SK-N-SH (cell line): ENCODE measurements around the gene RTCA. TPM values are rescaled to one million over a fixed set of nuclear protein-coding genes. Genes with fewer than 3 reads are reported as not detected.

Experiments
- CTCF ChIA-PET: fragments of 300-600, 350-600 bp; formaldehyde crosslinking; extraction: SDS; loops from one replicate; lab custom pipeline; 2021; lab: Yijun Ruan, JAX
- POLR2A ChIA-PET: fragments of 350-600 bp; sonication (Branson Sonifier 250); formaldehyde crosslinking; extraction: SDS; loops from one replicate; lab custom pipeline; 2020; ENCODE audit warnings: antibody characterized with exemption, inconsistent platforms; lab: Yijun Ruan, JAX
- DNase-seq: peaks from one replicate; pipeline ENCODE4 v3.0.0; 2012
- H2AFZ ChIP-seq: fragments of 200-600 bp; sonication (generic); 2 replicates; pipeline ENCODE4 v1.8.1; 2016; ENCODE audit warnings: antibody characterized with exemption, mild to moderate bottlenecking, low read depth
- H3F3A ChIP-seq: fragments of 200-600 bp; sonication (generic); replicated peaks from 2 replicates; pipeline ENCODE3; 2016; ENCODE audit warnings: antibody characterized with exemption, mild to moderate bottlenecking; ENCODE audit not compliant: insufficient read depth
- H3K27ac ChIP-seq, 2 experiments: fragments of 200-500 bp in 1 of 2; fragments of 200-600 bp in 1 of 2; sonication (Bioruptor generic) in 1 of 2; sonication (generic), shearing (Covaris generic) in 1 of 2; 2 replicates each; pipeline versions ENCODE4 v1.5.1 to v1.6.1; 2014 to 2016; ENCODE audit warnings: low read depth in 2 of 2, inconsistent platforms in 1 of 2, low read length in 1 of 2, mild to moderate bottlenecking in 1 of 2, mixed read lengths in 1 of 2
- H3K27me3 ChIP-seq: fragments of 200-600 bp; sonication (generic), shearing (Covaris generic); 2 replicates; pipeline ENCODE4 v1.6.1; 2016; ENCODE audit warnings: mixed run types; ENCODE audit not compliant: insufficient read depth
- H3K36me3 ChIP-seq, 2 experiments: fragments of 200-500 bp in 1 of 2; fragments of 200-600 bp in 1 of 2; sonication (Bioruptor generic) in 1 of 2; sonication (generic) in 1 of 2; replicated peaks in 1 of 2; 2 replicates each; pipeline versions ENCODE3 to v1.5.1; 2014 to 2016; ENCODE audit warnings: low read length in 1 of 2, mild to moderate bottlenecking in 1 of 2; ENCODE audit not compliant: insufficient read depth in 2 of 2, control insufficient read depth in 1 of 2
- H3K4me1 ChIP-seq, 2 experiments: fragments of 200-500 bp in 1 of 2; fragments of 200-600 bp in 1 of 2; sonication (Bioruptor generic) in 1 of 2; sonication (generic), shearing (Covaris generic) in 1 of 2; 2 replicates each; pipeline versions ENCODE4 v1.5.1 to v1.6.1; 2014 to 2016; ENCODE audit warnings: low read depth in 1 of 2, low read length in 1 of 2, mixed run types in 1 of 2; ENCODE audit not compliant: insufficient read depth in 2 of 2, control insufficient read depth in 1 of 2
- H3K4me2 ChIP-seq: fragments of 200-600 bp; sonication (generic), shearing (Covaris generic); 2 replicates; pipeline ENCODE4 v1.6.1; 2017; ENCODE audit warnings: mixed run types
- H3K4me3 ChIP-seq, 2 experiments: fragments of 200-500 bp in 1 of 2; fragments of 200-600 bp in 1 of 2; sonication (Bioruptor generic) in 1 of 2; sonication (generic), shearing (Covaris generic) in 1 of 2; 2 replicates each; pipeline versions ENCODE4 v1.5.1 to v1.8.1; 2014 to 2016; ENCODE audit warnings: low read depth in 2 of 2, inconsistent platforms in 1 of 2, low read length in 1 of 2, mild to moderate bottlenecking in 1 of 2, mixed read lengths in 1 of 2, moderate library complexity in 1 of 2
- H3K79me2 ChIP-seq: fragments of 200-600 bp; sonication (generic); 2 replicates; pipeline ENCODE4 v1.8.1; 2017; ENCODE audit warnings: mild to moderate bottlenecking; ENCODE audit not compliant: insufficient read depth
- H3K9ac ChIP-seq: fragments of 200-600 bp; sonication (generic); 2 replicates; pipeline ENCODE4 v1.6.1; 2017; ENCODE audit warnings: mixed run types
- H3K9me2 ChIP-seq: fragments of 200-600 bp; sonication (generic); 2 replicates; pipeline ENCODE4 v1.6.1; 2017; ENCODE audit warnings: mixed run types
- H3K9me3 ChIP-seq: fragments of 200-600 bp; sonication (generic); 2 replicates; pipeline ENCODE4 v1.6.1; 2017; ENCODE audit warnings: mixed run types, mild to moderate bottlenecking, moderate library complexity
- H4K20me1 ChIP-seq: fragments of 200-600 bp; sonication (generic); 2 replicates; pipeline ENCODE4 v1.6.1; 2017; ENCODE audit warnings: mild to moderate bottlenecking, mixed run types; ENCODE audit not compliant: insufficient read depth
- CHD2 ChIP-seq: fragments of 150-350 bp; IDR thresholded peaks from 2 replicates; pipeline ENCODE4 v1.6.1; 2018; ENCODE audit warnings: low read length; ENCODE audit not compliant: partially characterized antibody
- CTCF ChIP-seq: fragments of 200-600 bp; sonication (generic); IDR thresholded peaks from 2 replicates; pipeline ENCODE4 v1.6.1; 2017; ENCODE audit warnings: antibody characterized with exemption, mild to moderate bottlenecking, moderate library complexity
- EZH2phosphoT487 ChIP-seq: fragments of 200-600 bp; sonication (generic); IDR thresholded peaks from 2 replicates; pipeline ENCODE4 v1.6.1; 2017; ENCODE audit warnings: low read depth, mixed run types, mild to moderate bottlenecking, antibody characterized with exemption, moderate library complexity, borderline replicate concordance
- FOXJ3 ChIP-seq: sonication (generic); formaldehyde crosslinking; IDR thresholded peaks from 2 replicates; pipeline ENCODE4 v1.5.1; 2020; ENCODE audit warnings: mild to moderate bottlenecking, missing genetic modification reagents
- GABPA ChIP-seq: IDR thresholded peaks from 2 replicates; pipeline ENCODE4 v1.4.0; 2012; ENCODE audit warnings: low read depth, mild to moderate bottlenecking
- GATA2 ChIP-seq: sonication (generic); formaldehyde crosslinking; IDR thresholded peaks from 2 replicates; pipeline ENCODE4 v1.5.0; 2020; ENCODE audit warnings: mild to moderate bottlenecking, missing genetic modification reagents
- JUND ChIP-seq: IDR thresholded peaks from 2 replicates; pipeline ENCODE4 v1.4.0; 2012
- MEF2A ChIP-seq: IDR thresholded peaks from 2 replicates; pipeline ENCODE4 v1.4.0; 2012; ENCODE audit warnings: low read depth, borderline replicate concordance
- NFIC ChIP-seq: IDR thresholded peaks from 2 replicates; pipeline ENCODE4 v1.4.0; 2012; ENCODE audit warnings: borderline replicate concordance
- RFX5 ChIP-seq: IDR thresholded peaks from 2 replicates; pipeline ENCODE4 v1.6.1; 2012; ENCODE audit warnings: mild to moderate bottlenecking, improper control_type of control experiment, low read length
- RXRA ChIP-seq: IDR thresholded peaks from 2 replicates; pipeline ENCODE4 v1.4.0; 2012; ENCODE audit warnings: low read depth, mild to moderate bottlenecking, borderline replicate concordance
- SMC3 ChIP-seq: IDR thresholded peaks from 2 replicates; pipeline ENCODE4 v1.6.1; 2012; ENCODE audit warnings: low read depth, low read length, improper control_type of control experiment
- TCF12 ChIP-seq: IDR thresholded peaks from 2 replicates; pipeline ENCODE4 v1.4.0; 2012
- TEAD4 ChIP-seq: IDR thresholded peaks from 2 replicates; pipeline ENCODE4 v1.4.0; 2012; ENCODE audit warnings: mild to moderate bottlenecking, borderline replicate concordance; ENCODE audit not compliant: insufficient read depth
- WGBS: methylation state at CpG from one replicate; pipeline ENCODE4 v1.1.6; 2017; ENCODE audit warnings: low lambda C conversion rate; 5-methylcytosine and 5-hydroxymethylcytosine counted together
- polyA plus RNA-seq, 3 experiments: library from polyadenylated mRNA; depleted of rRNA; stranded (reverse); fragments of >200 nt; gene quantifications; 2 replicates each; pipeline ENCODE4 v1.2.3, GENCODE V29; 2012

The RTCA gene
- polyA plus RNA-seq, 1 of the 3 experiments (the other 2 are of a cell fraction): 17.3 TPM

DNA sequence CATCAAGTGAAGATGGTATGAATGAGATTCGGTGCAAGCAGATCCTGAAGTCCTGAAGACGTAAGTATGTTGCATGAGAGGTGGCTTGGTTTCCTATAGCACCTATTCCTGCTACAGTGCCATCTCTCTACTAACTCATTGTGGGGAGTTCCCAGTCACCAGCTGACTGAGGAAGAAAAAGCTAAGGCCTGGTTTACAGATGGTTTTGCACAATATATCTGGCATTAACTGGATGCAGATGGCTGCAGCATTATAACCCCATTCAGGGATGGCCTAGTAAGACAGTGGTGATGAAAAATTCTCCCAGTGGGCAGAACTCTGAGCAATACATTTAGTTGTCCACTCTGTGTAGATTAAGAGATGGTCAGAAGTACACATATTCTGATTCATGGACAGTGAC, 36.7 kb downstream of the RTCA start (continued):
- TF ChIP-seq FOXJ3 (CRISPR knock-in tag) (no peak), SMC3 (no peak), CHD2 (no peak)
- TF ChIP-seq, all 33 proteins: peak for 0

DNA sequence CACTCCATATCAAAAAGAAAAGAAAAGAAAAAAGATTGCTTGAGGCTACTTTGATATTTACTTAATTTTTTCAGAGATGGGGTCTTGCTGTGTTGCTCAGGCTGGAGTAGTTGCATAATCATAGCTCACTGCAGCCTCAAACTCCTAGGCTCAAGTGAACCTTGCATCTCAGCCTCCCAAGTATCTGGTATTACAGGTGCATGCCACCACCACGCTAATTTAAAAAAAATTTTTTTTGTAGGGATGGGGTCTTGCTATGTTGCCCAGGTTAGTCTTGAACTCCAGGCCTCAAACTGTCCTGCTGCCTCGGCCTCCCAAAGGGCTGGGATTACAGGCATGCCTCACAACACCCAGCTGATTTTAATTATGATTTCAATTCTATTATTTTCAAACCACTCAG, 38.2 kb downstream of the RTCA start:
- 55% methylated on average over 2 of the region's 2 CpGs for WGBS
- CTCF ChIA-PET: interaction anchor here (1.3 kb wide), 1 partner anchor 155 kb away, joined by 4 read pairs; no protein-coding TSS in a partner anchor
- Histone ChIP-seq H3K27ac (no peak overlapping the region), H3K4me1 (no peaks in the 10 kb centered on the region), H3F3A (no peaks in the 10 kb centered on the region), H3K27me3 (no peaks in the 10 kb centered on the region), H3K79me2 (no peaks in the 10 kb centered on the region), H3K9me2 (no peaks in the 10 kb centered on the region), H3K36me3 (no peaks in the 10 kb centered on the region), H2AFZ (no peak overlapping the region), H4K20me1 (no peaks in the 10 kb centered on the region), H3K4me2 (no peak overlapping the region), H3K4me3 (no peak overlapping the region)
- DNase-seq: no peak
- TF ChIP-seq NFIC: no peak
- no peak for TF ChIP-seq GATA2 (CRISPR knock-in tag)
- no peak for TF ChIP-seq JUND
- no peak for TF ChIP-seq MEF2A
- TF ChIP-seq GABPA: no peak
- no peak for TF ChIP-seq RFX5
- no peak for TF ChIP-seq RXRA
- TF ChIP-seq, all 33 proteins: peak for 0
- POLR2A ChIA-PET: no interaction called here
- Histone ChIP-seq H3K9me3 (no peaks in the 10 kb centered on the region), H3K9ac (no peak overlapping the region)

GRCh38 chr1:100304921-100305320, 38.9 kb downstream of the RTCA start:
- H3K36me3 ChIP-seq: no peaks in the 10 kb centered on the region
- H2AFZ ChIP-seq: no peak overlapping the region
- no peaks in the 10 kb centered on the region for H3K27me3 ChIP-seq
- no peaks in the 10 kb centered on the region for H3K9me3 ChIP-seq
- no peaks in the 10 kb centered on the region for H3K4me1 ChIP-seq
- no peaks in the 10 kb centered on the region for H4K20me1 ChIP-seq
- DNase-seq: no peak
- WGBS: 59% methylated on average over 3 of the region's 3 CpGs
- no peak overlapping the region for H3K27ac ChIP-seq
- no peak for TF ChIP-seq TEAD4
- TF ChIP-seq MEF2A: no peak
- TF ChIP-seq SMC3: no peak
- TF ChIP-seq TCF12: no peak
- no peak for TF ChIP-seq EZH2phosphoT487
- no peak for TF ChIP-seq CTCF
- TF ChIP-seq, all 33 proteins: peak for 0
- Histone ChIP-seq H3K79me2 (no peaks in the 10 kb centered on the region), H3K9ac (no peak overlapping the region), H3F3A (no peaks in the 10 kb centered on the region), H3K9me2 (no peaks in the 10 kb centered on the region), H3K4me2 (no peak overlapping the region), H3K4me3 (no peak overlapping the region)
- ChIA-PET CTCF (no interaction called here), POLR2A (no interaction called here)
